ENCODE data around the gene H2BW2. TPM values are rescaled to one million over a fixed set of nuclear protein-coding genes. Genes with fewer than 3 reads are reported as not detected.

H2BW2 gene
- not detected for polyA plus RNA-seq (2012; ENCODE audit: insufficient read length, low read depth)

DNA sequence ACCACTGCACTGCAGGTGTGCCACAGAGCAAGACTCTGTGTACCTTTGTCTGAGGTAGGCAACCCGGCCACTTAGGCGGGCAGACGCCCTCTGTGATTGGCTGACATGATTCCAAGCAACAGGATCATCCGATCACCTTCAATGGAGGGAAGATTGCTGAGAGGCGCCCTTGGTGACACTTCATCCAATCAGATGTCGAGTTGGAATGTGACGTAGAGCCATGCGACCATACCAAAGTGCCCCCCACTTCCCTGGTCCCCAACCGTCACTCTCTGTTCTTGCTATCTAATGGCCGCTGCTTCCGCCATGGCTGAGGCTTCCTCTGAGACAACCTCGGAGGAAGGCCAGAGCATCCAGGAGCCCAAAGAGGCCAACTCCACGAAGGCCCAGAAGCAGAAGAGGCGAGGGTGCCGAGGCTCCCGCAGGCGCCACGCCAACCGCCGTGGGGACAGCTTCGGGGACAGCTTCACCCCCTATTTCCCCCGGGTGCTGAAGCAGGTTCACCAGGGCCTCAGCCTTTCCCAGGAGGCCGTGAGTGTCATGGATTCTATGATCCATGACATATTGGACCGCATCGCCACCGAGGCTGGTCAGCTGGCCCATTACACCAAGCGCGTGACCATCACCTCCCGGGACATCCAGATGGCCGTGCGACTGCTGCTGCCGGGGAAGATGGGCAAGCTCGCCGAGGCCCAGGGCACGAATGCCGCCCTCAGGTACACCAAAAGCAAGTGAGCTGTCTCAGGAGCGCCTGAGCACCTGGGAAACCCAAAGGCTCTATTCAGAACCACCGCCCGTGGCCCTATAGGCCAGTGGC lies at the start of gene H2BW2:
H2BW2 (plus strand) TSS at position 268 of the 817 bp plus-strand sequence; CDS start at position 307, 39 bp downstream.
- TF ChIP-seq TAF1 (IDR thresholded peaks at IDR 0.05; ENCODE audit: borderline replicate concordance, insufficient read depth, low read length) (no peak), POLR2AphosphoS5 (IDR thresholded peaks at IDR 0.05; ENCODE audit: low read depth, low read length) (no peak), SIN3A (IDR thresholded peaks at IDR 0.05; ENCODE audit: borderline replicate concordance, insufficient read depth, low read length) (no peak), FOXP2 (optimal IDR thresholded peaks at IDR 0.05; ENCODE audit: borderline replicate concordance, extremely low read depth, extremely low read length, insufficient read depth) (no peak)
- TF ChIP-seq, protein P1, sequence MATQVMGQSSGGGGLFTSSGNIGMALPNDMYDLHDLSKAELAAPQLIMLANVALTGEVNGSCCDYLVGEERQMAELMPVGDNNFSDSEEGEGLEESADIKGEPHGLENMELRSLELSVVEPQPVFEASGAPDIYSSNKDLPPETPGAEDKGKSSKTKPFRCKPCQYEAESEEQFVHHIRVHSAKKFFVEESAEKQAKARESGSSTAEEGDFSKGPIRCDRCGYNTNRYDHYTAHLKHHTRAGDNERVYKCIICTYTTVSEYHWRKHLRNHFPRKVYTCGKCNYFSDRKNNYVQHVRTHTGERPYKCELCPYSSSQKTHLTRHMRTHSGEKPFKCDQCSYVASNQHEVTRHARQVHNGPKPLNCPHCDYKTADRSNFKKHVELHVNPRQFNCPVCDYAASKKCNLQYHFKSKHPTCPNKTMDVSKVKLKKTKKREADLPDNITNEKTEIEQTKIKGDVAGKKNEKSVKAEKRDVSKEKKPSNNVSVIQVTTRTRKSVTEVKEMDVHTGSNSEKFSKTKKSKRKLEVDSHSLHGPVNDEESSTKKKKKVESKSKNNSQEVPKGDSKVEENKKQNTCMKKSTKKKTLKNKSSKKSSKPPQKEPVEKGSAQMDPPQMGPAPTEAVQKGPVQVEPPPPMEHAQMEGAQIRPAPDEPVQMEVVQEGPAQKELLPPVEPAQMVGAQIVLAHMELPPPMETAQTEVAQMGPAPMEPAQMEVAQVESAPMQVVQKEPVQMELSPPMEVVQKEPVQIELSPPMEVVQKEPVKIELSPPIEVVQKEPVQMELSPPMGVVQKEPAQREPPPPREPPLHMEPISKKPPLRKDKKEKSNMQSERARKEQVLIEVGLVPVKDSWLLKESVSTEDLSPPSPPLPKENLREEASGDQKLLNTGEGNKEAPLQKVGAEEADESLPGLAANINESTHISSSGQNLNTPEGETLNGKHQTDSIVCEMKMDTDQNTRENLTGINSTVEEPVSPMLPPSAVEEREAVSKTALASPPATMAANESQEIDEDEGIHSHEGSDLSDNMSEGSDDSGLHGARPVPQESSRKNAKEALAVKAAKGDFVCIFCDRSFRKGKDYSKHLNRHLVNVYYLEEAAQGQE (IDR thresholded peaks at IDR 0.05; ENCODE audit: insufficient read depth in 1 of 2, low read depth in 2 of 2, low read length in 2 of 2) = no peak

DNA sequence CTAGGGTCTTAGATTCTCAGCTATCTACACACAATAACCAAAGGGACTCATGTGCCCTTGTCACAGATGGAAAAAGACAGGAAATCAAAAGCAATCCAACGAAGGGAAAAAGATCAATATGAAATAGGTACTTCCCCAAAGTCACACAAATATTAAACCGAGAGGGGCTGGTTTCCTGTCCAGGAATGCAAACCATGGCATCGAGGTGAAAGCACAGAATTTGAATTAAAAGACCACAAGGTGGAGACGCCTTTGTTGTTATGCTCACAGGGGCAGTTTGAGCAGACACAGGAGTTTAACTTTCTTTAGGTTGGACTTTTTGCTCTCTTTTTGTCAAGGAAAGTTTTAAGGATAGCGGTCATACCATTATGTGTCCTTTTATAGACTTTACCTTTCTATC lies 40.5 kb upstream of the H2BW2 start:
- no peak for TF ChIP-seq TAF1 (IDR thresholded peaks at IDR 0.05; ENCODE audit: borderline replicate concordance, insufficient read depth, low read length)
- TF ChIP-seq, protein P1 (IDR thresholded peaks at IDR 0.05; ENCODE audit: insufficient read depth in 1 of 2, low read depth in 2 of 2, low read length in 2 of 2) = no peak
- no peak for TF ChIP-seq FOXP2 (optimal IDR thresholded peaks at IDR 0.05; ENCODE audit: borderline replicate concordance, extremely low read depth, extremely low read length, insufficient read depth)
- TF ChIP-seq POLR2AphosphoS5 (IDR thresholded peaks at IDR 0.05; ENCODE audit: low read depth, low read length) = no peak
- no peak for TF ChIP-seq SIN3A (IDR thresholded peaks at IDR 0.05; ENCODE audit: borderline replicate concordance, insufficient read depth, low read length)

DNA sequence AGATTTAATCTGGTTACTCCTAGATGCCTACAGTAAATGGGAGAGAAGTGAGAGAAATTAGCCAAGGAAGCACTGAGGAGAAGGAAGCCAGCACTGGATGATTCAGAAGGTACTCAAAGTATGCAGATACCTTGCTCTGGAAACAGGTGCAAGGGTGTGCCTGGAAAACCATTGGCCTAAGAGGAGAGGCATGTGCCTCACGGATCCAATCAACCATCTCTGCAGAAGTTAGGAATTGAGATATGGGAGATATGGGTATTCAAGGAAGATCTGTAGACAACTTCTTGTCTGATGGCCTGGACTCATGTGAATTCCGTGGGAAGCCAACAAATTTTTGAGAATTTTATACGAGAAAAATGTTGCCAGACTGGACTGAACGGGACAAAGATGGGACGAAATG lies 30.9 kb upstream of the H2BW2 start:
- TF ChIP-seq TAF1 (IDR thresholded peaks at IDR 0.05; ENCODE audit: borderline replicate concordance, insufficient read depth, low read length) (no peak), POLR2AphosphoS5 (IDR thresholded peaks at IDR 0.05; ENCODE audit: low read depth, low read length) (no peak), FOXP2 (optimal IDR thresholded peaks at IDR 0.05; ENCODE audit: borderline replicate concordance, extremely low read depth, extremely low read length, insufficient read depth) (no peak), SIN3A (IDR thresholded peaks at IDR 0.05; ENCODE audit: borderline replicate concordance, insufficient read depth, low read length) (no peak)
- TF ChIP-seq, protein P1 (IDR thresholded peaks at IDR 0.05; ENCODE audit: insufficient read depth in 1 of 2, low read depth in 2 of 2, low read length in 2 of 2) = no peak

DNA sequence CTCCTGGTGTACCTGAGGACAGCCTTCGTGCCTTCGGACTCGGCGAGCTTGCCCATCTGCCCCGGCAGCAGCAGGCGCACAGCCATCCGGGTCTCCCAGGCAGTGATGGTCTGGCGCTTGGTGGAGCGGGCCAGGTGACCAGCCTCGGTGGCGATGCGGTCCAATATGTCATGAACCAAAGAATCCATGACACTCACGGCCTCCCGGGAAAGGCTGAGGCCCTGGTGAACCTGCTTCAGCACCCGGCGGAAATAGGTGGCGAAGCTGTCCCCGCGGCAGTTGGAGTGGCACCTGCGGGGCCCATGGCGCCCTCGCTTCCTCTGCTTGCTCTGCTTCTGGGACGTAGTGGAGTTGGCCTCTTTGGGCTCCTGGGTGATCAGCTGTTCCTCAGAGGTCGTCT lies 26.6 kb upstream of the H2BW2 start:
- no peak for TF ChIP-seq TAF1 (IDR thresholded peaks at IDR 0.05; ENCODE audit: borderline replicate concordance, insufficient read depth, low read length)
- TF ChIP-seq, protein P1 (IDR thresholded peaks at IDR 0.05; ENCODE audit: insufficient read depth in 1 of 2, low read depth in 2 of 2, low read length in 2 of 2) = no peak
- TF ChIP-seq FOXP2 (optimal IDR thresholded peaks at IDR 0.05; ENCODE audit: borderline replicate concordance, extremely low read depth, extremely low read length, insufficient read depth) = no peak
- no peak for TF ChIP-seq SIN3A (IDR thresholded peaks at IDR 0.05; ENCODE audit: borderline replicate concordance, insufficient read depth, low read length)
- TF ChIP-seq POLR2AphosphoS5 (IDR thresholded peaks at IDR 0.05; ENCODE audit: low read depth, low read length) = no peak
